Measurements from ENCODE around the gene S100A10. TPM values are rescaled to one million over a fixed set of nuclear protein-coding genes. Genes with fewer than 3 reads are reported as not detected.

The S100A10 gene
- total and polyA plus RNA-seq, 2 experiments from 2014 or later, result 35.9 to 634 TPM

DNA sequence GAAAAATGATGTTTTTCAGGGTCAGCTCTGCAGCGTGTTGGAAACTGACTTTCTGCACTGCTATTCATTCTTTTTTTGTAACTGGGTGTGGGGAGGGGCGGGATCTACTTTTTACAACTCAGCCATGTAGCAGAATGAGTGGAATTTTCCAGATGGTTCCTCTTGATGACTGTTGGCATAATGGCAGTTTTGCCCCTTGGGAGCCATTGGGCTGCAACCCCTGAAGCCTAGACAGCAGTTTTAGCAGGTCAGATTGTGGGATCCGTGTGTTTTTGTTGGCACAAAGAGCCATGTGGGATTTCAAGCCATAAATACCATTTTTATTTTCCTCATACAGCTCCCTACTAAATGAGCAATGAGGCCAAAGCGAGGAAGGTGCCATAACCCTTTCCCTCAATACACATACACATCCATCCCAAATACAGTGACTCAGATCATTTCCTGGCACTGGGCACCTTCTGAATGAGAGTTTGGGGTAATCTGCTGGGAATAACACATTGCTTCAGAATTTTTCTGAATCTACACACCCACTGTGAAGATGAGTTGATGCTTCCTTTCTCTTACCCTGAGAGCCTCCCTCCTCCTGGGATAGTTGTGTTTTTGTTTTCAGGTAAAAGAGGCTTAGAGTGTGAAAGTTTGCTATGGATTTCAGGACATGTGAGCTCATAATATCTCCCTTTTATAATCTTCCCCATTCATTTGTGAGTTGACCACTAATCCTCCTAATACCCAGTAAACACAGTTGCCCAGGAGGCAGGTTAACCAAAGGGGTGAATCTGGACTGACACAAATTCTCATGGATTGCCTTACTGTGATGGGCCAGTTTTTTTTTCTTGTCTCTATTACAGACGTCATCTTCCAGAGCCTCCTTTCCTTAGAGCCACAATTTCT lies 13.1 kb downstream of the S100A10 start:
- Histone ChIP-seq H3K4me1 (ENCODE audit: insufficient read depth) (no peaks in the 10 kb centered on the region; the same call in 1 of the 2 replicates), H3K4me2 (no peak overlapping the region), H3K4me3 (no peak overlapping the region), H3K79me2 (replicated peaks; ENCODE audit: insufficient read depth) (no peaks in the 10 kb centered on the region), H3K36me3 (ENCODE audit: insufficient read depth) (peaks cover 26% of the 10 kb centered on the region), H3K9me2 (ENCODE audit: insufficient read depth) (no peaks in the 10 kb centered on the region), H3K27me3 (ENCODE audit: insufficient read depth) (no peaks in the 10 kb centered on the region), H4K20me1 (replicated peaks; ENCODE audit: insufficient read depth) (peaks cover 8% of the 10 kb centered on the region; the same call in 1 of the 2 replicates), H3K27ac (ENCODE audit: low read depth) (no peak overlapping the region), H3F3A (replicated peaks; ENCODE audit: low read depth) (no peaks in the 10 kb centered on the region), H2AFZ (no peak overlapping the region)
- Mint-ChIP-seq H3K4me1 (peaks cover 4% of the 10 kb centered on the region; the same call in 2 of the 3 replicates), H3K36me3 (ENCODE audit: low read depth) (no peaks in the 10 kb centered on the region), H3K27me3 (ENCODE audit: insufficient read depth, low read depth, poor library complexity) (no peaks in the 10 kb centered on the region), H3K4me3 (no peak overlapping the region; the same call in 2 of the 3 replicates), H3K27ac (no peak overlapping the region), H3K9me3 (no peaks in the 10 kb centered on the region)
- DNase-seq (ENCODE audit: low spot score) (no peak), ATAC-seq (no peak)
- TF ChIP-seq EZH2 (IDR thresholded peaks at IDR 0.05; ENCODE audit: low read depth, unreplicated experiment), result no peak
- TF ChIP-seq POLR2AphosphoS5 (IDR thresholded peaks at IDR 0.05; ENCODE audit: low read depth), result no peak
- TF ChIP-seq NANOG (IDR thresholded peaks at IDR 0.05; ENCODE audit: borderline replicate concordance), result no peak
- TF ChIP-seq JUNB (IDR thresholded peaks at IDR 0.05; ENCODE audit: unreplicated experiment), result no peak

- ATAC-seq (no peak), DNase-seq (ENCODE audit: low spot score) (no peak)
- Mint-ChIP-seq H3K36me3 (ENCODE audit: low read depth) (no peaks in the 10 kb centered on the region), H3K4me1 (peaks cover 4% of the 10 kb centered on the region; the same call in 2 of the 3 replicates), H3K27me3 (ENCODE audit: insufficient read depth, low read depth, poor library complexity) (no peaks in the 10 kb centered on the region), H3K27ac (no peak overlapping the region), H3K4me3 (no peak overlapping the region), H3K9me3 (no peaks in the 10 kb centered on the region)
- H4K20me1 ChIP-seq (replicated peaks; ENCODE audit: insufficient read depth), result no peaks in the 10 kb centered on the region
- H3K4me3 ChIP-seq, result no peak overlapping the region
- no peaks in the 10 kb centered on the region for H3K27me3 ChIP-seq (ENCODE audit: insufficient read depth)
- H3K36me3 ChIP-seq (ENCODE audit: insufficient read depth), result peaks cover 14% of the 10 kb centered on the region
- H3K79me2 ChIP-seq (replicated peaks; ENCODE audit: insufficient read depth), result no peaks in the 10 kb centered on the region
- H3K27ac ChIP-seq (ENCODE audit: low read depth), result no peak overlapping the region
- H3F3A ChIP-seq (replicated peaks; ENCODE audit: low read depth), result no peaks in the 10 kb centered on the region
- no peak overlapping the region for H2AFZ ChIP-seq
- H3K9me2 ChIP-seq (ENCODE audit: insufficient read depth), result no peaks in the 10 kb centered on the region
- H3K4me1 ChIP-seq (ENCODE audit: insufficient read depth), result no peaks in the 10 kb centered on the region; the same call in 1 of the 2 replicates
- no peak overlapping the region for H3K4me2 ChIP-seq
- TF ChIP-seq CREB1 (CRISPR knock-in tag; IDR thresholded peaks at IDR 0.05; ENCODE audit: low read depth), result no peak
- TF ChIP-seq EZH2 (IDR thresholded peaks at IDR 0.05; ENCODE audit: low read depth, unreplicated experiment), result no peak
- no peak for TF ChIP-seq REST (IDR thresholded peaks at IDR 0.05; ENCODE audit: unreplicated experiment)
- TF ChIP-seq, protein P1, sequence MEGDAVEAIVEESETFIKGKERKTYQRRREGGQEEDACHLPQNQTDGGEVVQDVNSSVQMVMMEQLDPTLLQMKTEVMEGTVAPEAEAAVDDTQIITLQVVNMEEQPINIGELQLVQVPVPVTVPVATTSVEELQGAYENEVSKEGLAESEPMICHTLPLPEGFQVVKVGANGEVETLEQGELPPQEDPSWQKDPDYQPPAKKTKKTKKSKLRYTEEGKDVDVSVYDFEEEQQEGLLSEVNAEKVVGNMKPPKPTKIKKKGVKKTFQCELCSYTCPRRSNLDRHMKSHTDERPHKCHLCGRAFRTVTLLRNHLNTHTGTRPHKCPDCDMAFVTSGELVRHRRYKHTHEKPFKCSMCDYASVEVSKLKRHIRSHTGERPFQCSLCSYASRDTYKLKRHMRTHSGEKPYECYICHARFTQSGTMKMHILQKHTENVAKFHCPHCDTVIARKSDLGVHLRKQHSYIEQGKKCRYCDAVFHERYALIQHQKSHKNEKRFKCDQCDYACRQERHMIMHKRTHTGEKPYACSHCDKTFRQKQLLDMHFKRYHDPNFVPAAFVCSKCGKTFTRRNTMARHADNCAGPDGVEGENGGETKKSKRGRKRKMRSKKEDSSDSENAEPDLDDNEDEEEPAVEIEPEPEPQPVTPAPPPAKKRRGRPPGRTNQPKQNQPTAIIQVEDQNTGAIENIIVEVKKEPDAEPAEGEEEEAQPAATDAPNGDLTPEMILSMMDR (conservative IDR thresholded peaks at IDR 0.05; ENCODE audit: low read depth in 2 of 2), result no peak
- TF ChIP-seq STAT1 (IDR thresholded peaks at IDR 0.05; ENCODE audit: unreplicated experiment), result no peak
- TF ChIP-seq NANOG (IDR thresholded peaks at IDR 0.05; ENCODE audit: borderline replicate concordance), result no peak
- TF ChIP-seq ZNF114 (CRISPR knock-in tag; IDR thresholded peaks at IDR 0.05), result no peak
- TF ChIP-seq ZNF331 (CRISPR knock-in tag; IDR thresholded peaks at IDR 0.05; ENCODE audit: low read depth), result no peak
- no peak for TF ChIP-seq POLR2AphosphoS5 (IDR thresholded peaks at IDR 0.05; ENCODE audit: low read depth)
- TF ChIP-seq JUNB (IDR thresholded peaks at IDR 0.05; ENCODE audit: unreplicated experiment), result no peak
Measured at GRCh38 chr1:151978922-151979321, 14.7 kb downstream of the S100A10 start.
